Measurements from ENCODE around the gene F2.

Gene F2

GRCh38 chr11:46678741-46679130 is 40.3 kb upstream of the F2 start:
- Histone ChIP-seq H3K27me3 (replicated peaks in 2 of 5; ENCODE audit: control insufficient read depth in 4 of 5, insufficient read depth in 5 of 5, low read length in 4 of 5) (no peaks in the 10 kb centered on the region), H3K4me3 (ENCODE audit: control insufficient read depth in 1 of 7, extremely low read depth in 1 of 7, insufficient read depth in 4 of 7, low read depth in 2 of 7, low read length in 6 of 7) (no peak overlapping the region)

DNA sequence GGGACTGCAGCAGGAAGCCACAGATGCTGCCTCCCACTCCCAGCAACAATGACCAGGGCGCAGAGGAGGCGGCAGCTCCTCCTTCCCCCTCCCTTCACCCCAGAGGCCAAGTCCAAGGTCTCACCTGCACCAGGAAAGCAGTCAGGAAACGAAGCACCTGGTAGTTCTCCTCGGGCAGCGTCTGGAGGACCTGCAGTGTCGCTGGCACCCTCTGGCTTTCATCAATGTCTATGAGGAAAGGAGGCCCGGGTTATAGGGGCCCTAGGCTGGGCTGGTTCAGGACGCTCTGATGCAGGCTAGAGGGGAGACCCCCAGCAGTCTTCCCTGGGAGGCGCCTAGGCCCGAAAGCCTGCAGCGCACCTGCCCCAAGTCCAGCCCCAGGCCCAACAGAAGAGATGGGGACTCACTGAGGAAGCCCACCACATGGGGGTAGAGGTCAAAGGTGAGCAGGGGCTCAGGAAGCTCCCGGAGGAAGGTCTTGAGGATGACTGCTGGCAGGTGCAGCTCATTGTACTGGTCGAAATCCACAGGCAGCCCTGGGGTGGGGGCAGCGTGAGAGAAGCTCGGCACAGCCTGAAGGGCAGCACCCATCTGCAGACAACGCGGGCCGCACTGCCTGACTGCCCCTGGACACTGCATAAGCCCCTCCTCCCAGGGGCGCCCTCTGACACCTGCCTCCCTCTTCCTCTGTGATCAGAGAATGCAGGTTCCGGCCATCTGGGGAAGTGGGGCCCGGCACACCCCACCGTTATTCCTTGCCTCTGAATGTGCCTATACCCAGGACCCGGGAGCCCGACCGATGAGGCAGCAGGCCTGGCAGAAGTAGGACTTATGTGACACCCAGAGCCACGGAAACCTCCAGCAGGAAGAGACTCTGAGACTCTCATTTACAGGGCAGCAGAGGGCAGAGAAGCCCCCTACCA is 39.5 kb upstream of the F2 start:
- no peak overlapping the region for H3K4me3 ChIP-seq (ENCODE audit: control insufficient read depth in 1 of 7, extremely low read depth in 1 of 7, insufficient read depth in 4 of 7, low read depth in 2 of 7, low read length in 6 of 7)
- H3K27ac ChIP-seq (ENCODE audit: insufficient read depth in 1 of 2, low read depth in 1 of 2, low read length in 2 of 2, poor library complexity in 1 of 2, severe bottlenecking in 2 of 2), result no peak overlapping the region
- H3K27me3 ChIP-seq (replicated peaks in 2 of 5; ENCODE audit: control insufficient read depth in 4 of 5, insufficient read depth in 5 of 5, low read length in 4 of 5), result no peaks in the 10 kb centered on the region
- ChIA-PET POLR2A (no interaction called here), CTCF (interaction anchor here (2.2 kb wide), 1 partner anchor 18 kb away, joined by 5 read pairs; no protein-coding TSS in a partner anchor)
- WGBS (ENCODE audit: insufficient coverage), result 97% methylated on average over 22 of the region's 26 CpGs
- peaks cover 17 to 34% (median 25%) of the 10 kb centered on the region in 4 experiments for H3K4me1 ChIP-seq (ENCODE audit: control extremely low read depth in 1 of 4, control insufficient read depth in 4 of 4, insufficient read depth in 4 of 4, low read length in 3 of 4)
- peaks cover 11 to 64% (median 49%) of the 10 kb centered on the region in 4 experiments for H3K36me3 ChIP-seq (ENCODE audit: control insufficient read depth in 4 of 4, insufficient read depth in 4 of 4, low read length in 3 of 4)
- no peaks in the 10 kb centered on the region for H3K9me3 ChIP-seq (ENCODE audit: control extremely low read depth in 1 of 5, control insufficient read depth in 4 of 5, insufficient read depth in 2 of 5, low read depth in 1 of 5, low read length in 4 of 5)
- no peak for DNase-seq

More at GRCh38 chr11:46678741-46679130, 40.3 kb upstream of the F2 start:
- DNase-seq, result no peak
- ChIA-PET CTCF (interaction anchor here (2.2 kb wide), 1 partner anchor 19 kb away, joined by 5 read pairs; no protein-coding TSS in a partner anchor), POLR2A (no interaction called here)
- Histone ChIP-seq H3K4me1 (ENCODE audit: control extremely low read depth in 1 of 4, control insufficient read depth in 4 of 4, insufficient read depth in 4 of 4, low read length in 3 of 4) (peaks cover 17 to 38% (median 32%) of the 10 kb centered on the region in 4 experiments), H3K27ac (ENCODE audit: insufficient read depth in 1 of 2, low read depth in 1 of 2, low read length in 2 of 2, poor library complexity in 1 of 2, severe bottlenecking in 2 of 2) (no peak overlapping the region), H3K36me3 (ENCODE audit: control insufficient read depth in 4 of 4, insufficient read depth in 4 of 4, low read length in 3 of 4) (peaks cover 11 to 62% (median 47%) of the 10 kb centered on the region in 4 experiments), H3K9me3 (ENCODE audit: control extremely low read depth in 1 of 5, control insufficient read depth in 4 of 5, insufficient read depth in 2 of 5, low read depth in 1 of 5, low read length in 4 of 5) (no peaks in the 10 kb centered on the region)
- 100% methylated on average over 2 of the region's 9 CpGs for WGBS (ENCODE audit: insufficient coverage)

DNA sequence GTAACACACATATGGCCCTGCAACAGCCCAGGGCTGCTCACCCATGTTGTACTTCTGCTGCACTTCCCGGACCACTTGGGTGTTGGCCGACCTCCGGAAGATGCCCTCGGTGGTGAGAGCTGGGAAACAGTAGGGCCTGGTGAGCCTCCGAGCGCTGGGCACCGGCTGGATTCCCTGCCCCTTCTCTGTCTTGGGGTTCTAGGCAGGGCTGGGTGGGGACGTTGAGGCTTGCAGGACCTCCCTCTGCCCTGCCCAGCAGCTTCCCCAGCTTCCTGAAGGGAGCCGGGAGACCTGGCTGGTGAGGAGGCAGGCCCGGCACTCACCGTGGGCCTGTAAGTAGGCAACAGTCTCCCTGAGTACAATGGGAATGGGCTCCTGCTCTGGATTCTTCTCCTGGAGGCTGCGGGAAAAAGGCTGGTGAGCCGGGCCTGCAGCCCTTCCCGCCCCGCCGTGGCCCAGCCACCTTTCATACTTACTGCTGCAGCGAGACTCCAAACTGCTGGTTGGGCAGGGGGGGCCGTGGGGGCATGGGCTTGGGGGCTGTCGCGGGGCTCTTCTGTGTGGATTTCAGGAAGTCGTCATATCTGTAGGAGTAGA is 38.8 kb upstream of the F2 start:
- no peak overlapping the region for H3K27ac ChIP-seq (ENCODE audit: insufficient read depth in 1 of 2, low read depth in 1 of 2, low read length in 2 of 2, poor library complexity in 1 of 2, severe bottlenecking in 2 of 2)
- DNase-seq, result no peak
- H3K4me1 ChIP-seq (ENCODE audit: control extremely low read depth in 1 of 4, control insufficient read depth in 4 of 4, insufficient read depth in 4 of 4, low read length in 3 of 4), result peaks cover 10 to 30% (median 17%) of the 10 kb centered on the region in 4 experiments
- peaks cover 11 to 64% (median 49%) of the 10 kb centered on the region in 4 experiments for H3K36me3 ChIP-seq (ENCODE audit: control insufficient read depth in 4 of 4, insufficient read depth in 4 of 4, low read length in 3 of 4)
- 99% methylated on average over 14 of the region's 21 CpGs for WGBS (ENCODE audit: insufficient coverage)
- no peaks in the 10 kb centered on the region for H3K27me3 ChIP-seq (replicated peaks in 2 of 5; ENCODE audit: control insufficient read depth in 4 of 5, insufficient read depth in 5 of 5, low read length in 4 of 5)
- H3K9me3 ChIP-seq (ENCODE audit: control extremely low read depth in 1 of 5, control insufficient read depth in 4 of 5, insufficient read depth in 2 of 5, low read depth in 1 of 5, low read length in 4 of 5), result no peaks in the 10 kb centered on the region
- CTCF ChIA-PET, result interaction anchor here (1.4 to 2.2 kb wide), 2 partner anchors 9 to 17 kb away, joined by 4 to 5 read pairs; no protein-coding TSS in a partner anchor
- POLR2A ChIA-PET, result no interaction called here
- no peak overlapping the region for H3K4me3 ChIP-seq (ENCODE audit: control insufficient read depth in 1 of 7, extremely low read depth in 1 of 7, insufficient read depth in 4 of 7, low read depth in 2 of 7, low read length in 6 of 7)

DNA sequence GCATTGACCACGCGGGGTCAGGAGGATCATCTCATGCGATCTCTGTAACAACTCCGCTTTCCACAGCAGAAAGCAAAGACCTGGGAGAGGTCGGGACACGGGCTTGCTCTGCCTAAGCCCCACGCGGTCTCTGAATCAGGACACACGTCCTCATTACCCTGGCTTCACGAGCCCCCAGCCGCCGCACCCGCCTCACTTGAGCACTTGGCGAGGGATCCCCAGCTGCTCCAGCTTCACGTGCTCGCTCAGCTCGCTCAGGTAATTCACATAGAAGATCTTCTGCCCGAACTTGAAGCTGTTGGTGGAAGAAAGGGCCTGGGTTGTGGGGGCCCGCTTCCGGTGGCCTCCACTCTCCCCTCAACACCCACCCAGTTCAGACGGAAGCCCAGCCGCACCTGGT is 38.2 kb upstream of the F2 start:
- CTCF ChIA-PET, result interaction anchor here (1.4 kb wide), 1 partner anchor 10 kb away, joined by 4 read pairs; no protein-coding TSS in a partner anchor
- no peaks in the 10 kb centered on the region for H3K27me3 ChIP-seq (replicated peaks in 2 of 5; ENCODE audit: control insufficient read depth in 4 of 5, insufficient read depth in 5 of 5, low read length in 4 of 5)
- H3K4me3 ChIP-seq (ENCODE audit: control insufficient read depth in 1 of 7, extremely low read depth in 1 of 7, insufficient read depth in 4 of 7, low read depth in 2 of 7, low read length in 6 of 7), result no peak overlapping the region
- no peak for DNase-seq
- no peak overlapping the region for H3K27ac ChIP-seq (ENCODE audit: insufficient read depth in 1 of 2, low read depth in 1 of 2, low read length in 2 of 2, poor library complexity in 1 of 2, severe bottlenecking in 2 of 2)
- POLR2A ChIA-PET, result no interaction called here
- H3K9me3 ChIP-seq (ENCODE audit: control extremely low read depth in 1 of 5, control insufficient read depth in 4 of 5, insufficient read depth in 2 of 5, low read depth in 1 of 5, low read length in 4 of 5), result no peaks in the 10 kb centered on the region
- H3K4me1 ChIP-seq (ENCODE audit: control extremely low read depth in 1 of 4, control insufficient read depth in 4 of 4, insufficient read depth in 4 of 4, low read length in 3 of 4), result peaks cover 4 to 28% (median 11%) of the 10 kb centered on the region in 4 experiments
- WGBS (ENCODE audit: insufficient coverage), result 97% methylated on average over 9 of the region's 22 CpGs
- peaks cover 11 to 64% (median 48%) of the 10 kb centered on the region in 4 experiments for H3K36me3 ChIP-seq (ENCODE audit: control insufficient read depth in 4 of 4, insufficient read depth in 4 of 4, low read length in 3 of 4)

- ChIA-PET CTCF (interaction anchor here (1.4 kb wide), 1 partner anchor 11 kb away, joined by 4 read pairs; no protein-coding TSS in a partner anchor), POLR2A (no interaction called here)
- peaks cover 12 to 64% (median 49%) of the 10 kb centered on the region in 4 experiments for H3K36me3 ChIP-seq (ENCODE audit: control insufficient read depth in 4 of 4, insufficient read depth in 4 of 4, low read length in 3 of 4)
- H3K27ac ChIP-seq (ENCODE audit: insufficient read depth in 1 of 2, low read depth in 1 of 2, low read length in 2 of 2, poor library complexity in 1 of 2, severe bottlenecking in 2 of 2), result no peak overlapping the region
- peaks cover 0 to 18% (median 3%) of the 10 kb centered on the region in 4 experiments for H3K4me1 ChIP-seq (ENCODE audit: control extremely low read depth in 1 of 4, control insufficient read depth in 4 of 4, insufficient read depth in 4 of 4, low read length in 3 of 4)
- WGBS (ENCODE audit: insufficient coverage), result 98% methylated on average over 11 of the region's 11 CpGs
- no peak overlapping the region for H3K4me3 ChIP-seq (ENCODE audit: control insufficient read depth in 1 of 7, extremely low read depth in 1 of 7, insufficient read depth in 4 of 7, low read depth in 2 of 7, low read length in 6 of 7)
- DNase-seq, result no peak
- H3K27me3 ChIP-seq (replicated peaks in 2 of 5; ENCODE audit: control insufficient read depth in 4 of 5, insufficient read depth in 5 of 5, low read length in 4 of 5), result no peaks in the 10 kb centered on the region
- no peaks in the 10 kb centered on the region for H3K9me3 ChIP-seq (ENCODE audit: control extremely low read depth in 1 of 5, control insufficient read depth in 4 of 5, insufficient read depth in 2 of 5, low read depth in 1 of 5, low read length in 4 of 5)
These were observed 37.2 kb upstream of the F2 start for GRCh38 chr11:46681814-46682213.

- H3K36me3 ChIP-seq (ENCODE audit: control insufficient read depth in 4 of 4, insufficient read depth in 4 of 4, low read length in 3 of 4), result peaks cover 14 to 68% (median 57%) of the 10 kb centered on the region in 4 experiments
- POLR2A ChIA-PET, result interaction anchor here (0.9 kb wide), 1 partner anchor 12 kb away, joined by 3 read pairs; no protein-coding TSS in a partner anchor
These were observed 36.0 kb upstream of the F2 start for GRCh38 chr11:46682773-46683752.

More at GRCh38 chr11:46682773-46683752, 36.0 kb upstream of the F2 start:
- H3K4me3 ChIP-seq (ENCODE audit: control insufficient read depth in 1 of 7, extremely low read depth in 1 of 7, insufficient read depth in 4 of 7, low read depth in 2 of 7, low read length in 6 of 7), result no peak overlapping the region
- no peaks in the 10 kb centered on the region for H3K9me3 ChIP-seq (ENCODE audit: control extremely low read depth in 1 of 5, control insufficient read depth in 4 of 5, insufficient read depth in 2 of 5, low read depth in 1 of 5, low read length in 4 of 5)
- H3K4me1 ChIP-seq (ENCODE audit: control extremely low read depth in 1 of 4, control insufficient read depth in 4 of 4, insufficient read depth in 4 of 4, low read length in 3 of 4), result peaks cover 0 to 11% (median 0%) of the 10 kb centered on the region in 4 experiments
- no peaks in the 10 kb centered on the region for H3K27me3 ChIP-seq (replicated peaks in 2 of 5; ENCODE audit: control insufficient read depth in 4 of 5, insufficient read depth in 5 of 5, low read length in 4 of 5)
- 98% methylated on average over 7 of the region's 11 CpGs for WGBS (ENCODE audit: insufficient coverage)
- H3K27ac ChIP-seq (ENCODE audit: insufficient read depth in 1 of 2, low read depth in 1 of 2, low read length in 2 of 2, poor library complexity in 1 of 2, severe bottlenecking in 2 of 2), result no peak overlapping the region
- DNase-seq, result no peak
- CTCF ChIA-PET, result interaction anchor here (0.9 to 3.0 kb wide), 4 partner anchors 8 to 18 kb away, joined by 3 to 12 read pairs (median 7); no protein-coding TSS in a partner anchor

Data from common myeloid progenitor, CD34-positive (primary cell).